Renal cortical epithelial cell (primary cell): ENCODE results near the gene C9orf153. TPM values are rescaled to one million over a fixed set of nuclear protein-coding genes. Genes with fewer than 3 reads are reported as not detected.
"Not testable (repeated sequence)": the region's sequence is repeated elsewhere in the genome, so short reads cannot be mapped to it uniquely, and the experiment has no call there.

Source experiments
- DNase-seq: peaks from one replicate; pipeline ENCODE4 v3.0.0-alpha.2; 2011; ENCODE audit warnings: low read depth
- total RNA-seq: library from RNA; depleted of rRNA; stranded (reverse); fragments of >200 nt; gene quantifications from 2 replicates; pipeline ENCODE4 v1.2.3, GENCODE V29; 2014

Gene C9orf153
- total RNA-seq, 1 donor from 2014 or later: 0.15 TPM

DNA sequence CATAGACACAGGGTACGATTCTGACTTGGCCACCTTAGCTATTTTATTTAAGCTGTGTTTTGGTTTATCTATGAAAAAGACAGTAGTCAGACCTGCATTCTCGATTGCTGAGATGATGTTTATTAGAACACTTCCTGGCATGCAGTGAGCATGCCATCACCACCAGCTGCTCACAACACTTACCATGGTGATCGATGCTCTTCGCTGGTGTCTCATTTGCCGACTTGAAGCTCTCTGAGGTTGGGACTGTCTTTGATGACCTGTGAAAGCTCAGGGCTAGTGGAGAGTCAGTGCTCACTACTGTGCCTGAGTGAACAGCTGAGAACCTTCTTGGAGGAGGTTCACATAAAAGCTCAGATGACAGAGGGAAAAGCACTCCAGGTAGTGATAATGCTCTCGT lies 4.4 kb upstream of the C9orf153 start:
- DNase-seq: no peak

GRCh38 chr9:86262492-86262891 lies 3.0 kb upstream of the C9orf153 start:
- DNase-seq: no peak

- no peak for DNase-seq
Measured at GRCh38 chr9:86257391-86257790, 2.1 kb downstream of the C9orf153 start.

DNA sequence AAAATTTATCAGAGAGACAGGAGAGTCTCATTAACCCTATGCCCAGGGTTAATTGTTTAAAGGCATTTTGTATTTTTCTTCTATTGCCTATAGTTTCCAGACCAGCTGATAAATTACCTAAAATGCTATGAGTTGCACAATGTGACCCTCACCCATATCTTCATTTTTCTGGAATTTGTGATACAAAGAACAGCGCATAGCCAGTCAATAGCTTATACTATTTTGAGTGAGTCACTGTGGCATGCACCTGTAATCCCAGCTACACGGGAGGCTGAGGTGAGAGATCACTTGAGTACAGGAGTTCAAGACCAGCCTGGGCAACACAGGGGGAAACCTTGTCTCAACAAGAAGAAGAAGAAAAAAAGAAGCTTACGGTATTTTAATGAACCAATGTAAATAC lies 2.8 kb downstream of the C9orf153 start:
- DNase-seq: no peak

- no peak for DNase-seq
Measured at GRCh38 chr9:86253577-86253976, 5.9 kb downstream of the C9orf153 start.

DNA sequence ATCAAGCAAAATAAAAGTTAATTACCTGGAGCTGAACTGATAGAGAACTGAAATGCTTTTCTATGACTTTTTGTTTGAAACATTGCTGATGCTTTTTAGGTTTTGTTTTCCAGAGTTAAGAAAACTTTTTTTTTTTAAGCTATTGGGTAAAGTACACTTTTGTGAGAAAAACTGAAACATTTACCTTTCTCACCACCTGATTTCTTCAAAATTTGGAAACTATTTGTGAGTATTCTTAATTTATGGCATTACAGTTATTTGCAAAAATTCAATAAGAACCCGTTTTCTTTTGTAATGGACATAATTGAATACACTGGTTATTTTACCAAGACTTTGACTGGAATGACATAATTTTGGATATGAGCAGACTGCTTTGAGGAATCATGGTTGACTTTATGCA lies 6.6 kb downstream of the C9orf153 start:
- no peak for DNase-seq

DNA sequence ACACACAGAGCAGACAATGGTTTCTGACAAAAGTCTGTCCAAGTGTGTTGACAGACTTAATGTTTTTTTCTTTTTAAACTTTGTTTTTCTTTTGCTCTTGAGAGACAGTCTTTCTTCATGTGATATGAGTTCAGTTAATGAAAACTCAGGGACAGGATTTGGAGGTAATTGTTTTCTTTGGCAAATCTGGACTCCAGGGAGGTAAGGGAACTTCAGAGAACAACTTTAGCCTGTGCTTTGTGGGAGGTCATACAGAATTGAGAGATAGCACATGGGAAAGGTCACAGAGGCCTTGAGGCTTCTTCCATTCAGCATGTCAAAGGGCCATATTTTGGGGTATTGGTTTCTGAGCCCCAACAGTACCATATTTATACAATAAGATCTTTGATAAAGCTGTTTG lies 9.3 kb downstream of the C9orf153 start:
- DNase-seq: no peak

- no peak for DNase-seq
Measured at GRCh38 chr9:86248746-86249145, 10.7 kb downstream of the C9orf153 start.

- no peak for DNase-seq
Measured at GRCh38 chr9:86246752-86247161, 12.7 kb downstream of the C9orf153 start.

DNA sequence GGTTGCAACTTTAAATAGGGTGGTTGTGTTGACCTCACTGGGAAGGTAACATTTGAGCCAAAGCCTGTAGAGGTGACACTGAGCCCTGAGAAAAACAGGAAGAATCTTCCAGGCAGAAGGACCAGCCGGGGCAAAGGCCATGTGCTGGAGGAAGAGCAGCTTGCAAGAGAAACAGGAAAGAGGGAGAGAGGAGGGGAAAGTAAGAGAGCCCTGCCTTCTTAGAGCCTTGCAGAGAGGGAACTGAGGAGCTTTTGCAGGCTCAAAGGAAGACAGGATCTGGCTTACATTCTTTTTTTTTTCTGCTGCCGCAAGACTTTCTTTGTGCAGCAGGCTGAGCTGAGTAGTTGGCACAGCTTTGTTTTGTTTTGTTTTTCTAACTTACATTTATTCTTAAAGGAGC lies 17.4 kb downstream of the C9orf153 start:
- DNase-seq: no peak

GRCh38 chr9:86241216-86241615 lies 18.2 kb downstream of the C9orf153 start:
- DNase-seq: no peak

GRCh38 chr9:86238861-86239770 lies 20.3 kb downstream of the C9orf153 start:
- DNase-seq: peak; percentile 35

DNA sequence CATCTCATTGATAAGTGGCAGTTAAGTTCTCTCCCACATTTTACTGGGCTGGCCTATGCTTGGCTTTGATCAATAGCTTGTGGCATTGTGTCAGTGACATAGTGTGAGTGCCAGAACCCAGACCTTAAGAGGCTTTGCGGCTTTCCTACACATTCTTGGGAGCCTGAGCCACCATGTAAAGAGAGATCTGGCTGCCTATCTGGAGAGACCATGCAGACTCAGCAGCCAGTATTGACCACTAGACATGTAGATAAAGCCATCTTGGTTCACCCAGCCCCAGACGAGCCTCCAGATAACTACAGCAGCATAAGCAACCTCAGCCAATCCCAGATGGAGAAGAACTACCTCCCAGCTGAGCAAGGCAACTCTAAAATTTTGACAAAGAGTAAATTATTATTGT lies 28.6 kb downstream of the C9orf153 start:
- no peak for DNase-seq

- no peak for DNase-seq
Measured at GRCh38 chr9:86222667-86223066, 36.8 kb downstream of the C9orf153 start.

DNA sequence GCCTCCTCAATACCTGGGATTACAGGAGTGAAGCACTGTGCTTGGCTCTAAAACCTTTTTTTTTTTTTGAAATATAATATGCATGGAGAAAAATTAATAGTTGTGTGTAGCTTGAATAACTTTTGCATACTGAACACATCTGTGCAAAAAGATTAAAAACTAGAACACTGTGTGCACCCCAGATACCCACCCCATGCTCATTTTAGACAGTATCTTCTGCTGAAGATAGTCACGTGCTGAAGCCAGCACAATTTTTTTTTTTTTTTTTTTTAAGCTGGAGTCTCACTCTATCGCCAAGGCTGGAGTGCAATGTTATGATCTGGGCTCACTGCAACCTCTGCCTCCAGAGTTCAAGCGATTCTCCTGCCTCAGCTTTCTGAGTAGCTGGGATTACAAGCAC lies 39.9 kb downstream of the C9orf153 start:
- DNase-seq: no peak

DNA sequence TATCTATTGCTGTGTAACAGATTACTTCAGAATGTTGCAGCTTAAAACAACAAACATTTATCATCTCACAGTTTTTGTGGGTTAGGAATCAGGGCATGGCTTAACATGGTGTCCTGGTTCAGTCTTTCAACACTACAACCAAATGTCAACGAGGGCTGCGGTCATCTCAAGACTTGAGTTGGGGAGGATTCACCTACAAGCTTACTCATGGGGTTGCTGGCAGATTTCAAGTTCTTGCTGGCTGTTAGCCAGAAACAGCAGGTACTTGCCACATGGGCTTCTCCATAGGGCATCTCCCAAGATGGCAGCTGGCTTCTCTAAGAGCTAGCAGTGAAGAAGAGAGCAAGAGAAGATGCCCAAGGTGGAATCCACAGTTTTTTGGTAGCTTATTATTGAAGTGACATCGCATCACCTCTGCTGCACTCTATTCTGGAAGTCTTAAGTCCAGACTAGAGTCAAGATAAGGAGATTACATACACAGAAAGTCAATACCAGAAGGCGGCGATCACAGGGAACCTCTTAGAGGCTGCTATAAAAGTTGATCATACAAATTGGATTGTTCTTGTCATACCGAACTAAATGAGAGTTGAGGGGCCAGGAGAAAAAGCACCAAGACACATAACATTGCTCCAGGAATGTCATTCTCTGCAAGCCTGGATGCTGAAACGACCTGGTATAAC lies 42.2 kb downstream of the C9orf153 start:
- DNase-seq: no peak

- DNase-seq: no peak
Measured at GRCh38 chr9:86207193-86207592, 52.3 kb downstream of the C9orf153 start.

GRCh38 chr9:86202338-86202882 lies 57.0 kb downstream of the C9orf153 start:
- peak; percentile 36 for DNase-seq

GRCh38 chr9:86201474-86202337 lies 57.8 kb downstream of the C9orf153 start:
- DNase-seq: no peak

GRCh38 chr9:86200599-86201162 lies 58.8 kb downstream of the C9orf153 start:
- no peak for DNase-seq

DNA sequence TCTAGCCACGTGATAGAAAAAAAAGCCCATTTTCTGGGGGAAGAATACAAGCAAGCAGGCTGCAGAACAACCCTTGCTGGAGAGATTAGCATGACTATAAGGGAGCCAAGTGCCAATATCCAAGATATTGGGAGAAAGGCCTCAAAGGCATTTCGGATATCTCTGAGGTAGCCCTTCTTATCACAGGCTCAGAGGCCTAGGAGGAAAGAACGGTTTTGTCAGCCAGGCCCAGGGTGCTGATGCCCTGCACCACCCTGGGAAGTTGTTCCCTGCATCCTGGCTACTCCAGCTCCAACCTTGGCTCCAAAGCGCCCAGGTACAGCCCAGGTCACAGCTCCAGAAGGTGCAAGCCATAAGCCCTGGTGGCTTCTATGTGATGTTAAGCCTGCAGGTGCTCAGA lies 66.4 kb downstream of the C9orf153 start:
- no peak for DNase-seq

DNA sequence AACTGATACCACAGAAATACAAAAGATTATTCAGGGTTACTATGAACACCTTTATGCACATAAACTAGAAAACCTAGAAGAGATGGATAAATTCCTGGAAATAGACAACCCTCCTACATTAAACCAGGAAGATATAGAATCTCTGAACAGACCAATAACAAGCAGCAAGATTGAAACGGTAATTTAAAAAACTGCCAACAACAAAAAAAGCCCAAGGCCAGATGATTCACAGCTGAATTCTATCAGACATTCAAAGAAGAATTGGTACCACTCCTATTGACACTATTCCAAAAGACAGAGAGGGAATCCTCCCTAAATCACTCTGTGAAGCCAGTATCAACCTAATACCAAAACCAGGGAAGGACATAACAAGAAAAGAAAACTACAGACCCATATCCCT lies 68.8 kb downstream of the C9orf153 start:
- not testable (repeated sequence) for DNase-seq
